Esophagus muscularis mucosa (tissue), 2 donors: ENCODE data around the gene SLC24A4.

ENCODE experiments used
- POLR2A ChIP-seq: fragments of 450-650 bp; IDR thresholded peaks from one replicate; pipeline ENCODE4 v1.6.1; 2017; ENCODE audit warnings: antibody characterized with exemption, moderate library complexity, mild to moderate bottlenecking, low read depth
- POLR2AphosphoS5 ChIP-seq, 2 donors: sonication (generic); formaldehyde crosslinking; IDR thresholded peaks; one replicate each; pipeline ENCODE4 v1.6.1; 2017; ENCODE audit warnings: antibody characterized with exemption in 2 of 2

- no peak for TF ChIP-seq POLR2A
- TF ChIP-seq POLR2AphosphoS5 (IDR thresholded peaks at IDR 0.05), result no peak
Observed at GRCh38 chr14:92308716-92309115, 14.2 kb upstream of the SLC24A4 start.
